ENCODE measurements around the gene SYPL2.
"Not testable (repeated sequence)": the region's sequence is repeated elsewhere in the genome, so short reads cannot be mapped to it uniquely, and the experiment has no call there.

SYPL2 gene

DNA sequence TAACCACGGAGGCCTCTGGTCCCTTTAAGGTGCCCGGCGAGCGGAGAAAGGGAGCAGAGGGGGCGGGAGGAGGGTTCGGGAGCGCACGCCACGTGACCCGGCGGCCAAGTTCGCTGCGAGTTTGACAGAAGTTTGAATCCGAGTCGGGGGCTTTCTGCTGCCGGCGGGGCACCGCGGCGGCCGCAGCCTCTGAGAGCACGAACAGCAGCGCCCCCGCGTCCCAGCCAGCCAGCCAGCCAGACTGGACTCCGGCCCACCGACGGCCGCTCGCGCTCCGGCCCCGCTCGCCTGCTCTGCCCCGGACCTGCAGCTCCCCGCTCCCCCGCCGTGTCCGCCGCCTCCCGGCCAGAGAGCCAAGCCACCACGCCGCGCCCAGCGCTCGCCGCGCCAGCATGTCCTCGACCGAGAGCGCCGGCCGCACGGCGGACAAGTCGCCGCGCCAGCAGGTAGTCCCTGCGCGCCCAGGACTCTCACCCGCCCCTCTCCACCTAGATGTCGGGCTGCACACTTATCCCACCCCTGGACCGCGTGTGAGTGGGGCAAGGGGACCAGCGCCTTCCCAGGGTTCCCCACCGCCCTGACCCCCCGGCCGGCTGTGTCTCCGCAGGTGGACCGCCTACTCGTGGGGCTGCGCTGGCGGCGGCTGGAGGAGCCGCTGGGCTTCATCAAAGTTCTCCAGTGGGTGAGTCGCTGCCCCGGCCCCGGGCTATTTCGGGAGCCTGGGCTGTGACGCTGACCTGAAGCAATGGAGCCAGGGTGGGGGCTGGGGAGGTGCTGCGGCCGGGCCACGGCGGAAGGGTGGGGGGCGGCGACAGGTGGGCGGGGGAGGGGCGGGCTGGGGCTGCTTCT is at the start of gene SYPL2:
TSS of gene SYPL2 (plus strand) at position 95 of the 849 bp plus-strand sequence. CDS start at position 393, 298 bp downstream.
- DNase-seq (ENCODE audit: low read depth), result no peak

- no peak for DNase-seq (ENCODE audit: low read depth)
Observed at GRCh38 chr1:109423498-109423897, 42.8 kb upstream of the SYPL2 start.

- peak; percentile 64 for DNase-seq (ENCODE audit: low read depth)
Observed at GRCh38 chr1:109425391-109426280, 40.7 kb upstream of the SYPL2 start.

GRCh38 chr1:109426281-109427170 is 39.8 kb upstream of the SYPL2 start, which contains the start of gene PSMA5:
PSMA5 (minus strand) TSS chr1:109426448; CDS start chr1:109426330, 118 bp downstream.
- peak; percentile 90 for DNase-seq (ENCODE audit: low read depth)

GRCh38 chr1:109427171-109427467 is 39.2 kb upstream of the SYPL2 start:
- no peak for DNase-seq (ENCODE audit: low read depth)

- DNase-seq (ENCODE audit: low read depth), result no peak
Observed at GRCh38 chr1:109432336-109432735, 34.0 kb upstream of the SYPL2 start.

GRCh38 chr1:109433322-109433721 is 33.0 kb upstream of the SYPL2 start:
- no peak for DNase-seq (ENCODE audit: low read depth)

GRCh38 chr1:109434484-109434883 is 31.9 kb upstream of the SYPL2 start:
- no peak for DNase-seq (ENCODE audit: low read depth)

- DNase-seq (ENCODE audit: low read depth), result no peak
Observed at GRCh38 chr1:109438798-109439297, 27.5 kb upstream of the SYPL2 start.

DNA sequence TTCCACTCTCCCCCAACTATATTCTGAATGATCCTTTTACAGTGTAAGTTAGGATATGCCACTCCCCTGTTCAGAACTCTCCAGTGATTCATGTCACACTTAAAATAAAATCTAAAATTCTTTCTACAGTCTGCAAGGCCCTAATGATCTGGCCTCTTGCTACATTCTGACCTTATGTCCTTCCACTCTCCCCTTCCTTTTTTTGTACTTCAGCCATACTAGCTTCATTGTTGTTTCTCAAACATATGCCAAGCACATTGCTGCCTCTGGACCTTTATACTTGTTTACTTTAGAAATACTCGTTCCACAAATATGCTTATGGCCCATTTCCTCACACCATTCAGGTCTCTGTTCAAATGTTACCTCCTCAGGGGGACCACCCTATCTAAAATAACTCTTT is 25.3 kb upstream of the SYPL2 start:
- DNase-seq (ENCODE audit: low read depth), result no peak

GRCh38 chr1:109443476-109443875 is 22.9 kb upstream of the SYPL2 start:
- DNase-seq (ENCODE audit: low read depth), result no peak

GRCh38 chr1:109444346-109444745 is 22.0 kb upstream of the SYPL2 start:
- DNase-seq (ENCODE audit: low read depth), result no peak

DNA sequence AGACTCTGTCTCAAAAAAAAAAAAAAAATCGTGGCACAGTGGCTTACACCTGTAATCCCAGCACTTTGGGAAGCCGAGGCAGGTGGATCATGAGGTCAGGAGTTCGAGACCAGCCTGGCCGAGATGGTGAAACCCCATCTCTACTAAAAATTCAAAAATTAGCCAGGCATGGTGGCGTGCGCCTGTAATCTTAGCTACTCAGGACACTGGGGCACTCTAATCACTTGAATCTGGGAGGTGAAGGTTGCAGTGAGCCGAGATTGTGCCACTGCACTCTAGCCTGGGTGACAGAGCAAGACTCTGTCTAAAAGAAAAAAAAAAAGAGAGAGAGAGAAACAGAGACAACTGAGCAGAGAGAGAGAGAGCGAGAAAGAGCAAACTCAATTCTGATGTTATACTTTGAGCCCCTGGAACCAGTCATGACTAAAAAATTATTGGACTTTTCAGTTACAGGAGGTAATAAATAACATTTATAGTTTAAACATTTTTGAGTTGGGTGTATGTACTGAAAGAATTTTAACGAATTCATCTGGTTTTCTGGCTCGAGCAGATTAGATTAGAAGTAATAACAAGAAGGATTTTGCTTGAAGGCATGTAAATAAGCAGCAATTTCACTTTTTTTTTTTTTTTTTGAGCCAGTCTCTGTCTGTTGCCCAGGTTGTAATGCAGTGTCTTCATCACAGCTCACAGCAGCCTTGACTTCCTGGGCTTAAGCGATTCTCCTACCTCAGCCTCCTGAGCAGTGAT is 20.2 kb upstream of the SYPL2 start:
- not testable (repeated sequence) for DNase-seq (ENCODE audit: low read depth)

DNA sequence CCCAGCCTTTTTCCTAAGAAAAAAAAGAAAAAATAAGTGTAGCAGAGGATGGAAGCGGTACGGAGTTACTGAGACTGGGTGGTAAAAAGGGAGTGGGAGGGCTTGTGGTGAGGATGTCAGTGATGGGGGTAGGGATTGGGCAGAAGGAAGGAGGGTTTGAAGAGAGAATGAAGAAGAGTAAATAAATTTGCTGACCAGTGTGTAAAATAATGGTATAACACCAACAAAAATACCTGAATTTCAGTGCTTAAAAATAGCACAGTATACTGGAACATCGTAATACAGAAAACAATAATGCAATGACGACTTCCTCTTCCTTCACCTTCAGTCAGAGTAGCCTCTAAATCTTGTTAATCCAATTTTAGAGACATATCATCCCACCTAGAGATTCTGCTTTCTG is 18.8 kb upstream of the SYPL2 start:
- no peak for DNase-seq (ENCODE audit: low read depth)

DNA sequence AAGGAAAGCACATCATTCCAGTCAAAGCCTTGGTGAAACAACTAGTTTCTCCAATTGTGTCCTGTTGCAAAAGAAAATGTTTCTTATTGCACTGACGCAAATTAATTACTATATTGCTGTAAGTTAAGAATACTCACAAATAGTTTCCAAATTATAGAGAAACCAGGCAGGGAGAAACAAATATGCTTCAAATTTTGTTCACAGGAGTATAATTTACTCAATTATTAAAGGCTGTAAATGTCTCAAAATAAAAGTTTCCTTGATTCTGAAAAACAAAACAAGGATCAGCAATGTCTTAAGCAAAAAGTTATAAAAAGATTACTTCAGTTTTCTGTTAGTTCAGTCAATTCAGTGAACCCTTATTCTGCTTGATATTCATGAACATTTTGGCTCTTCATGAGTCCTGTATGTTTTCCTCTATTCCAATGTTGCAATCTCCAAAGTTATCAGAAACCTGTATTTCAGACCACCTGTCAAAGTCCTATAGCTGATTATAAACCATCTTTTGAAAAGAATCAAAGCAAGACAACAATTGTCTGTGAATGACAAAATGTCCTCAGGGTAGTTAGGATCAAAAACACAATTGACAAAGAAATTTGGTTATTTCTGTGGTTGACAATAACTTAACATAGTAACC is 11.7 kb upstream of the SYPL2 start:
- no peak for DNase-seq (ENCODE audit: low read depth)

GRCh38 chr1:109457819-109458218 is 8.5 kb upstream of the SYPL2 start:
- DNase-seq (ENCODE audit: low read depth), result no peak

DNA sequence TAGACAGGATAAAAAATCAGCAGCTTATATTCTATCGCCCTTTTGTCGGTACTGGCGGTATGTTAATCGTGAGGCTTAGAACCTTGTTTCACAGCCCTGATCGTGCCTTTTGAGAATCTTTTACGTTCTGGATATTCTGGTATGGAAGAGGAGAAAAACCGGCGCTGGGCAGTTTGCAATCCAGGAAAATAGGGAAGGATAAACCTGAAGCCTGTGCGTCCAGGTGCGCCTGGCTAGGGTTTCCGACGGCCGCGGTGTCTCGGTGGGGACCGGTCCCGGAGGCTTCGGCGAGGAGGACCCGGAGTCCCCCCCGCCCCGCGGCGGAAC is 258 bp upstream of the SYPL2 start:
- no peak for DNase-seq (ENCODE audit: low read depth)

DNA sequence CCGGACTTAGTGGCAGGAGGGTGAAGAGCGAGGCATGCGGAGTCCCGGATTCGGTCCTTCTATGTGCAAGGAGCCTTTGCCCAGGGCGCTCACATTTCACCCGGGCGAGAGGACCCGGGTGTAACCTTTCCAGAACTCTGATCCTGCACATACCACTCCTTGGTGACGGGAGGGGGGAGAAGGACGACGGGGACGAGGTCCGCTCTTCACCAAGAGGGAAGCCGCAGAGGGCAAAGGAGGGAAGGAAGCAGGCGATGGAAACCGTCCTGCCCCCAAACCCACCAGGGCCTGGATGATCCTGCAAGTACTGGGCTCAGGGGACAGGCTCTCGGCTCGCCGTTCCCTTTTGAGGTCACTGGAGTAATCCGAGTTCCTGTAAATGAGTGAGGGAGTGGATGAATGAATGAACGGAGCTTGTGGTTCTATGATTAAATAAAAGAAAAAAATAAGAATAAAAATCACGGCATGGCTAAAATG is 993 bp downstream of the SYPL2 start:
- DNase-seq (ENCODE audit: low read depth), result no peak

GRCh38 chr1:109468061-109468460 is 1.7 kb downstream of the SYPL2 start:
- no peak for DNase-seq (ENCODE audit: low read depth)

- DNase-seq (ENCODE audit: low read depth), result no peak
Observed at GRCh38 chr1:109468903-109469302, 2.6 kb downstream of the SYPL2 start.

DNA sequence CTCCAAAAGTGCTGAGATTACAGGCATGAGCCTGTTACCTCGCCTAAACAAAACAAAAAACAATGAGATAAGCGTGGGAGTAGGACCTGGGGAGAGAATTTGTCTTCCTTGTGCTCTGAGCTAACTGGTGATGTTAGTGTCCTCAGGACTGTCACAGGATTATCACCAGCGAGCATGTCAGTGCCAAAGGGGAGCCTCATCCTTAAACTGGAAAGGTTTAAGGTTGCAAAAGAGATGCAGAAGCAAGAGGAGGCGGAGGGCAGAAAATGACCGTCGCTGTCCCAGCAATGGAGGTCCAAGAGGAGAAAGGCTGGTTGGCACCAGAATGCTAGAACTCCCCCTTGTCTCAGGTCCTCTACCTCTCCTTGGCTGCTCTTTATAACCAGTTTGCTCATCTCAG is 3.9 kb downstream of the SYPL2 start:
- DNase-seq (ENCODE audit: low read depth), result no peak
